ENCODE data around the gene GDF2.

- TF ChIP-seq EZH2 (IDR thresholded peaks at IDR 0.05; ENCODE audit: low read depth, unreplicated experiment) (no peak), CTCF (conservative IDR thresholded peaks at IDR 0.05; ENCODE audit: low read depth in 2 of 2) (no peak), POLR2AphosphoS5 (IDR thresholded peaks at IDR 0.05; ENCODE audit: low read depth) (no peak), STAT1 (IDR thresholded peaks at IDR 0.05; ENCODE audit: unreplicated experiment) (no peak), REST (IDR thresholded peaks at IDR 0.05; ENCODE audit: unreplicated experiment) (no peak), JUNB (IDR thresholded peaks at IDR 0.05; ENCODE audit: unreplicated experiment) (no peak), EZH2phosphoT487 (IDR thresholded peaks at IDR 0.05; ENCODE audit: unreplicated experiment) (no peak), ETS1 (IDR thresholded peaks at IDR 0.05) (no peak), CREB1 (CRISPR knock-in tag; IDR thresholded peaks at IDR 0.05; ENCODE audit: low read depth) (no peak), NANOG (IDR thresholded peaks at IDR 0.05; ENCODE audit: borderline replicate concordance) (no peak), ZNF114 (CRISPR knock-in tag; IDR thresholded peaks at IDR 0.05) (no peak), ZNF331 (CRISPR knock-in tag; IDR thresholded peaks at IDR 0.05; ENCODE audit: low read depth) (no peak)
Observed at GRCh38 chr10:47318706-47319105, 3.5 kb upstream of the GDF2 start.

Data from GM23338 (cell line).